Measurements from ENCODE around the gene SLC25A41.

GRCh38 chr19:6450166-6450565, 16.6 kb upstream of the SLC25A41 start:
- TF ChIP-seq CTCF (IDR thresholded peaks at IDR 0.05; ENCODE audit: insufficient read depth, low read length, poor library complexity, severe bottlenecking) (no peak), EZH2phosphoT487 (conservative IDR thresholded peaks at IDR 0.05; ENCODE audit: low read length) (no peak)

Data from SU-DHL-6 (cell line).